Measurements from ENCODE around the gene PLA2G3. TPM values are rescaled to one million over a fixed set of nuclear protein-coding genes. Genes with fewer than 3 reads are reported as not detected.

The PLA2G3 gene
- total RNA-seq, 1 donor from 2014 or later, result 6.1 TPM

GRCh38 chr22:31144223-31144622 lies 3.9 kb upstream of the PLA2G3 start:
- intact Hi-C loops (cut with DNase I), result no loop called here
- no peaks in the 10 kb centered on the region for H3K9me3 ChIP-seq
- H3K36me3 ChIP-seq, result no peaks in the 10 kb centered on the region
- no peak for DNase-seq (ENCODE audit: extremely low spot score in 2 of 2)
- no peaks in the 10 kb centered on the region for H3K27me3 ChIP-seq
- peaks cover 23% of the 10 kb centered on the region for H3K4me1 ChIP-seq
- no peak overlapping the region for H3K27ac ChIP-seq
- TF ChIP-seq POLR2AphosphoS5 (IDR thresholded peaks at IDR 0.05; ENCODE audit: insufficient read depth in 1 of 2, low read depth in 1 of 2) (peak in 1 of 2 donors; percentile 41), POLR2A (IDR thresholded peaks at IDR 0.05) (no peak)
- no peak overlapping the region for H3K4me3 ChIP-seq

- no peaks in the 10 kb centered on the region for H3K36me3 ChIP-seq
- no peak for TF ChIP-seq POLR2A (IDR thresholded peaks at IDR 0.05)
- no peak overlapping the region for H3K27ac ChIP-seq
- DNase-seq (ENCODE audit: extremely low spot score in 2 of 2), result no peak
- intact Hi-C loops (cut with DNase I), result no loop called here
- no peaks in the 10 kb centered on the region for H3K27me3 ChIP-seq
- H3K4me3 ChIP-seq, result no peak overlapping the region
- no peaks in the 10 kb centered on the region for H3K9me3 ChIP-seq
- H3K4me1 ChIP-seq, result peaks cover 23% of the 10 kb centered on the region
Observed at GRCh38 chr22:31143537-31143936, 3.2 kb upstream of the PLA2G3 start.

GRCh38 chr22:31143038-31143437 lies 2.7 kb upstream of the PLA2G3 start:
- TF ChIP-seq POLR2A (IDR thresholded peaks at IDR 0.05) (no peak), POLR2AphosphoS5 (IDR thresholded peaks at IDR 0.05; ENCODE audit: insufficient read depth in 1 of 2, low read depth in 1 of 2) (no peak), CTCF (IDR thresholded peaks at IDR 0.05) (no peak)
- intact Hi-C loops (cut with DNase I), result no loop called here
- H3K9me3 ChIP-seq, result no peaks in the 10 kb centered on the region
- H3K4me3 ChIP-seq, result no peak overlapping the region
- H3K36me3 ChIP-seq, result no peaks in the 10 kb centered on the region
- DNase-seq (ENCODE audit: extremely low spot score in 2 of 2), result no peak
- peak overlapping the region; percentile 18 for H3K27ac ChIP-seq
- H3K4me1 ChIP-seq, result peaks cover 23% of the 10 kb centered on the region
- no peaks in the 10 kb centered on the region for H3K27me3 ChIP-seq

- no peak for DNase-seq (ENCODE audit: extremely low spot score in 2 of 2)
- no peaks in the 10 kb centered on the region for H3K36me3 ChIP-seq
- H3K9me3 ChIP-seq, result no peaks in the 10 kb centered on the region
- no peak overlapping the region for H3K4me3 ChIP-seq
- intact Hi-C loops (cut with DNase I), result no loop called here
- TF ChIP-seq POLR2AphosphoS5 (IDR thresholded peaks at IDR 0.05; ENCODE audit: insufficient read depth in 1 of 2, low read depth in 1 of 2) (peak in 1 of 2 donors; percentile 43), POLR2A (IDR thresholded peaks at IDR 0.05) (no peak)
- H3K27ac ChIP-seq, result peak overlapping the region; percentile 18
- H3K27me3 ChIP-seq, result no peaks in the 10 kb centered on the region
- H3K4me1 ChIP-seq, result peaks cover 23% of the 10 kb centered on the region
Observed at GRCh38 chr22:31142285-31142684, 2.0 kb upstream of the PLA2G3 start.

- no peak for DNase-seq (ENCODE audit: extremely low spot score in 2 of 2)
- no peak for TF ChIP-seq CTCF (IDR thresholded peaks at IDR 0.05)
- TF ChIP-seq POLR2AphosphoS5 (IDR thresholded peaks at IDR 0.05; ENCODE audit: insufficient read depth in 1 of 2, low read depth in 1 of 2), result no peak
- no peak for TF ChIP-seq POLR2A (IDR thresholded peaks at IDR 0.05)
- Histone ChIP-seq H3K27ac (no peak overlapping the region), H3K36me3 (no peaks in the 10 kb centered on the region), H3K27me3 (no peaks in the 10 kb centered on the region), H3K4me1 (peaks cover 23% of the 10 kb centered on the region), H3K9me3 (no peaks in the 10 kb centered on the region), H3K4me3 (no peak overlapping the region)
- intact Hi-C loops (cut with DNase I), result no loop called here
Observed at GRCh38 chr22:31141551-31141950, 1.2 kb upstream of the PLA2G3 start.

GRCh38 chr22:31140746-31141145 lies 438 bp upstream of the PLA2G3 start:
- no peaks in the 10 kb centered on the region for H3K36me3 ChIP-seq
- intact Hi-C loops (cut with DNase I), result no loop called here
- H3K27me3 ChIP-seq, result no peaks in the 10 kb centered on the region
- H3K4me3 ChIP-seq, result no peak overlapping the region
- no peak for DNase-seq (ENCODE audit: extremely low spot score in 2 of 2)
- H3K27ac ChIP-seq, result no peak overlapping the region
- TF ChIP-seq POLR2A (IDR thresholded peaks at IDR 0.05) (no peak), POLR2AphosphoS5 (IDR thresholded peaks at IDR 0.05; ENCODE audit: insufficient read depth in 1 of 2, low read depth in 1 of 2) (no peak), CTCF (IDR thresholded peaks at IDR 0.05) (no peak)
- no peaks in the 10 kb centered on the region for H3K9me3 ChIP-seq
- H3K4me1 ChIP-seq, result peaks cover 23% of the 10 kb centered on the region

Measured in vagina (tissue), 2 donors.